Neural cell (in vitro differentiated cells): ENCODE data around the gene PTPRD. TPM values are rescaled to one million over a fixed set of nuclear protein-coding genes. Genes with fewer than 3 reads are reported as not detected.

Source experiments
- H2AFZ ChIP-seq: fragments of 200-600, 300-800 bp; sonication (generic), shearing (Covaris generic); 2 replicates; pipeline ENCODE4 v1.6.0; 2014; ENCODE audit warnings: low read depth, mild to moderate bottlenecking, antibody characterized with exemption, low read length, moderate library complexity
- H3F3A ChIP-seq: fragments of 200-600 bp; shearing (Covaris generic); 2 replicates; pipeline ENCODE4 v1.6.1; 2016; ENCODE audit warnings: mild to moderate bottlenecking, moderate library complexity, mixed read lengths, antibody characterized with exemption, low read length; ENCODE audit not compliant: insufficient read depth, poor library complexity, severe bottlenecking
- H3K27ac ChIP-seq: fragments of 200-600, 300-800 bp; sonication (generic), shearing (Covaris generic); 2 replicates; pipeline ENCODE4 v1.5.1; 2014; ENCODE audit warnings: mild to moderate bottlenecking, low read length, moderate library complexity
- H3K27me3 ChIP-seq: fragments of 300-800, 200-600 bp; sonication (generic), shearing (Covaris generic); 2 replicates; pipeline ENCODE4 v1.6.0; 2014; ENCODE audit warnings: mild to moderate bottlenecking, low read depth, low read length, moderate library complexity; ENCODE audit not compliant: insufficient read depth
- H3K36me3 ChIP-seq: fragments of 300-800, 200-600 bp; sonication (generic), shearing (Covaris generic); 2 replicates; pipeline ENCODE4 v1.5.1; 2014; ENCODE audit warnings: mild to moderate bottlenecking, antibody characterized with exemption, low read length, moderate library complexity; ENCODE audit not compliant: insufficient read depth
- H3K4me2 ChIP-seq: fragments of 300-800, 200-600 bp; sonication (generic), shearing (Covaris generic); 2 replicates; pipeline ENCODE4 v1.6.0; 2014; ENCODE audit warnings: mild to moderate bottlenecking, low read length
- H3K4me3 ChIP-seq: fragments of 300-800, 200-600 bp; sonication (generic), shearing (Covaris generic); 2 replicates; pipeline ENCODE4 v1.5.1; 2014; ENCODE audit warnings: mild to moderate bottlenecking, low read length, moderate library complexity
- H3K79me2 ChIP-seq: fragments of 200-600 bp; shearing (Covaris generic); replicated peaks from 2 replicates; pipeline ENCODE4 v1.6.0; 2014; ENCODE audit warnings: mild to moderate bottlenecking, low read length, moderate library complexity; ENCODE audit not compliant: insufficient read depth
- H3K9ac ChIP-seq: fragments of 300-800, 200-600 bp; sonication (generic), shearing (Covaris generic); 2 replicates; pipeline ENCODE4 v1.6.1; 2016; ENCODE audit warnings: mild to moderate bottlenecking, low read length, mixed read lengths
- H3K9me2 ChIP-seq: fragments of 200-600 bp; shearing (Covaris generic); 2 replicates; pipeline ENCODE4 v1.6.1; 2016; ENCODE audit warnings: mild to moderate bottlenecking, low read length, mixed read lengths; ENCODE audit not compliant: insufficient read depth
- H3K9me3 ChIP-seq: fragments of 200-600, 300-800 bp; sonication (generic), shearing (Covaris generic); 2 replicates; pipeline ENCODE4 v1.6.1; 2016; ENCODE audit warnings: mild to moderate bottlenecking, mixed run types, low read length, moderate library complexity, mixed read lengths
- H4K20me1 ChIP-seq: fragments of 200-600 bp; shearing (Covaris generic); 2 replicates; pipeline ENCODE4 v1.6.1; 2016; ENCODE audit warnings: mild to moderate bottlenecking, mixed run types; ENCODE audit not compliant: insufficient read depth
- CTCF ChIP-seq: fragments of 450-650 bp; IDR thresholded peaks from 2 replicates; pipeline ENCODE4 v1.5.1; 2014; ENCODE audit warnings: antibody characterized with exemption, mild to moderate bottlenecking, moderate library complexity; ENCODE audit not compliant: poor library complexity, severe bottlenecking
- EP300 ChIP-seq: fragments of 450-650 bp; conservative IDR thresholded peaks from 2 replicates; pipeline ENCODE4 v1.6.1; 2014; ENCODE audit warnings: antibody characterized with exemption, mild to moderate bottlenecking, moderate library complexity; ENCODE audit not compliant: poor library complexity, severe bottlenecking
- EZH2 ChIP-seq: fragments of 200-600, 300-800 bp; shearing (Covaris generic), sonication (generic); IDR thresholded peaks from 2 replicates; pipeline ENCODE4 v1.6.1; 2014; ENCODE audit warnings: antibody characterized with exemption, low read length, borderline replicate concordance, mild to moderate bottlenecking; ENCODE audit not compliant: insufficient read depth, poor library complexity, severe bottlenecking
- MXI1 ChIP-seq: fragments of 450-650 bp; conservative IDR thresholded peaks from 2 replicates; pipeline ENCODE4 v1.6.1; 2014; ENCODE audit warnings: antibody characterized with exemption, mild to moderate bottlenecking; ENCODE audit not compliant: poor library complexity, severe bottlenecking
- POLR2AphosphoS5 ChIP-seq: IDR thresholded peaks from 2 replicates; pipeline ENCODE4 v1.6.1; 2012
- RAD21 ChIP-seq: fragments of 450-650 bp; conservative IDR thresholded peaks from 2 replicates; pipeline ENCODE4 v1.6.1; 2014; ENCODE audit warnings: antibody characterized with exemption, mild to moderate bottlenecking, moderate library complexity
- REST ChIP-seq: IDR thresholded peaks from 2 replicates; pipeline ENCODE4 v1.6.1; 2012; ENCODE audit warnings: borderline replicate concordance
- SMC3 ChIP-seq: fragments of 450-650 bp; conservative IDR thresholded peaks from 2 replicates; pipeline ENCODE4 v1.6.1; 2014; ENCODE audit warnings: antibody characterized with exemption, mild to moderate bottlenecking, moderate library complexity; ENCODE audit not compliant: poor library complexity
- TAF1 ChIP-seq: IDR thresholded peaks from 2 replicates; pipeline ENCODE4 v1.6.1; 2012; ENCODE audit warnings: low read depth
- polyA plus RNA-seq: library from polyadenylated mRNA; depleted of rRNA; stranded (reverse); fragments of >200 nt; gene quantifications from 2 replicates; pipeline ENCODE4 v1.2.3, GENCODE V29; 2014

The PTPRD gene
- polyA plus RNA-seq, 1 donor from 2014 or later: 143 TPM

GRCh38 chr9:8879284-8879683, 1733.5 kb downstream of the PTPRD start:
- no peak overlapping the region for H3K27ac ChIP-seq

DNA sequence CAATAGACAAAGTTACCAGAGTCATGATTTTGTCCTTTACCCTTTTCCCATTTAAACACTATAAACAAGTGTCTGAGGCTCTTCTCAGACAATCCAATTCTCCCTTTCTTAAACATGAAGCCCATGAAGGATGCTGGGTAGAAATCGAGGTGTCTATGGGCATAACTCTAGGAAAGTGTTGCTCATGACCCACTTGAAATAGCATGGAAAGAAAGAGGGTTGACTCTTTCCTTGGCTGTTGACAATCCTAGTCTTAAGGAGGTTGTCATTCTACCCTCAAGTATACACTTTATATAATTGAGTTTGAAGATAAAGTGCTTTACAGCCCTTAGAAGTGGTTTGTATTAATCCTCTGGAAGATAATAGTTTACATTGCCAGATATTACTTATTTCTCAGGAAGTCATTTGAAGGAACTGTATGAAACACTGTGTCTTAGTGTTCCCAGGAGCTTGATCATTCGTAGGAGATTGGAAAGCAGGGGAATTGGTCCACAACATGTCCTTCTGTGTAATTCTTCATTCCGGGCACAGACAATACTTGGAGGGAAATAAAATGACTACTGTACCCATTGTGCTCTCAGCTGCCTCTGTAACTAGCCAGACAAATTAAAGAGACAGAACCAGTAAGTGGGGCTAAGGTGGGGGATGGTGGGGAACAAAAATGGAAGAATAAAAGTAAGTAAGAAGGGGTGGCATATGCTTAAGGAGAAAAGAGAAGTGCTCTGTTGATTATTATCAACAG, 1734.9 kb downstream of the PTPRD start:
- Histone ChIP-seq H4K20me1 (no peaks in the 10 kb centered on the region), H3K27me3 (no peaks in the 10 kb centered on the region), H3K79me2 (no peaks in the 10 kb centered on the region), H3K9me2 (no peaks in the 10 kb centered on the region), H3K9ac (no peak overlapping the region), H3K36me3 (no peaks in the 10 kb centered on the region), H3K9me3 (no peaks in the 10 kb centered on the region), H2AFZ (no peak overlapping the region), H3K27ac (no peak overlapping the region), H3K4me2 (no peak overlapping the region), H3K4me3 (no peak overlapping the region), H3F3A (no peaks in the 10 kb centered on the region)
- TF ChIP-seq EZH2 (no peak), REST (no peak), POLR2AphosphoS5 (no peak), RAD21 (no peak), TAF1 (no peak)

More at GRCh38 chr9:8879284-8879683, 1733.5 kb downstream of the PTPRD start:
- Histone ChIP-seq H3K36me3 (no peaks in the 10 kb centered on the region), H3K4me2 (no peak overlapping the region), H3K4me3 (no peak overlapping the region), H4K20me1 (no peaks in the 10 kb centered on the region), H3F3A (no peaks in the 10 kb centered on the region), H3K79me2 (no peaks in the 10 kb centered on the region), H2AFZ (no peak overlapping the region), H3K9me2 (no peaks in the 10 kb centered on the region), H3K9ac (no peak overlapping the region), H3K27me3 (no peaks in the 10 kb centered on the region), H3K9me3 (no peaks in the 10 kb centered on the region)
- TF ChIP-seq TAF1 (no peak), REST (no peak), EZH2 (no peak), MXI1 (no peak), CTCF (no peak), EP300 (no peak), RAD21 (no peak), SMC3 (no peak), POLR2AphosphoS5 (no peak)
